ENCODE data around the gene ADI1.

Gene ADI1

DNA sequence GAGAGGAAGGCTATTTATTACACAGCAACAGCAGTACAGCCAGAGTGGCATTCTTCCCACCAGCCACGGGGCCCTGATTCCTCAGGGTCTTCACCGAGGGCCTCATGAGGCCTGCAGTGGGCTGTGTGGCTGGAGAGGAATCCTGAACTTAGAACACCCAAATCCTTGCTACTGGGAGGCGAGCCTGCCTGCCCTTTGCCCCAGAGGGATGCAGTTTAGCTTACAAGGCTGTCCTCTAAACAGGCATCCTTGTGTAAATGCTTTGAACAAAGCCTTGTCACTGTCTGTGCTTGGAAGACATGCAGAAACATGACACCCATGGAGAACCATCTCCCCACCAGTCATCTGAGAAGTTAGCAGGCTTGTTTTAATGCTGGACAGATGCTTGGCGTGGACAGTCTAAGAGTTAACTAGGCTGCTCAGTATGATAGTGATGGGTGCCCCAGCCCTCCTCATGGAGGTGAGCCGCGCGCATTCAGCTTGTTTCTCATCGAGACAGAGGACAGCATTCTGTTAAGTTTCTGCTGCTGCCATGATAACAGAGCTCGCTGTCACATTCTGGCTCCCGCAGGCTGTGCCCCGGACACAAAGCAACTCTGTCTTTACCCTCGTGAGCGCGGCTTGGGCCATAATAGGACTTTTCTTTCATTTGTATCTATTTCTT is 42.9 kb downstream of the ADI1 start:
- no peak overlapping the region for H3K4me3 ChIP-seq (ENCODE audit: low read length)
- peak; percentile 60 for DNase-seq (ENCODE audit: low read depth)
- peaks cover 43% of the 10 kb centered on the region for H3K36me3 ChIP-seq (ENCODE audit: control insufficient read depth, insufficient read depth, low read length, severe bottlenecking)
- no peaks in the 10 kb centered on the region for H3K27me3 ChIP-seq (replicated peaks; ENCODE audit: control insufficient read depth, insufficient read depth, low read length)
- peaks cover 19% of the 10 kb centered on the region for H3K4me1 ChIP-seq (ENCODE audit: control insufficient read depth, insufficient read depth, low read length)
- H3K9ac ChIP-seq (ENCODE audit: low read length): peak overlapping the region; percentile 8
- H3K9me3 ChIP-seq (ENCODE audit: control insufficient read depth, low read length): no peaks in the 10 kb centered on the region

DNA sequence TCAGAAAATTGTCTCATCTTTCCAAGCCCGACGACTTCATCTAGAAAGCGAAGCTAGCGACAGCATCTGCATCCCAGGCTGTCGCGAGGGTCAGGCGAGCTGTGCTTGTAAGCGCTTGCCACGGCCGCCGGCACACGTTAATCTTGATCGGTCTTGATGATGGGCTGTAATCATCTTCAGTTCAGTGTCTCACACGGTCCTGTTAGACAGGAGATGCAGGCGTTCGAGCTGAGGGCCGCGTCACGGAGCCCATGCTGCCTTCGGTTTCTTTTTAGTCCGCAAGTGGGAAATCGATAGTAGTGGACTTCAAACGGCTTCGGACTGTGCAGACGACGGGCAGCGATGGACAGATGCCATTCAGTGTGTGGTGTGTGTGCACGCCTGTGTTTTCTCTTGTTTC is 43.6 kb downstream of the ADI1 start:
- Histone ChIP-seq H3K9ac (ENCODE audit: low read length) (peak overlapping the region; percentile 8), H3K36me3 (ENCODE audit: control insufficient read depth, insufficient read depth, low read length, severe bottlenecking) (peaks cover 43% of the 10 kb centered on the region), H3K27me3 (replicated peaks; ENCODE audit: control insufficient read depth, insufficient read depth, low read length) (no peaks in the 10 kb centered on the region), H3K4me3 (ENCODE audit: low read length) (no peak overlapping the region), H3K4me1 (ENCODE audit: control insufficient read depth, insufficient read depth, low read length) (peaks cover 26% of the 10 kb centered on the region), H3K9me3 (ENCODE audit: control insufficient read depth, low read length) (no peaks in the 10 kb centered on the region)
- DNase-seq (ENCODE audit: low read depth): no peak

DNA sequence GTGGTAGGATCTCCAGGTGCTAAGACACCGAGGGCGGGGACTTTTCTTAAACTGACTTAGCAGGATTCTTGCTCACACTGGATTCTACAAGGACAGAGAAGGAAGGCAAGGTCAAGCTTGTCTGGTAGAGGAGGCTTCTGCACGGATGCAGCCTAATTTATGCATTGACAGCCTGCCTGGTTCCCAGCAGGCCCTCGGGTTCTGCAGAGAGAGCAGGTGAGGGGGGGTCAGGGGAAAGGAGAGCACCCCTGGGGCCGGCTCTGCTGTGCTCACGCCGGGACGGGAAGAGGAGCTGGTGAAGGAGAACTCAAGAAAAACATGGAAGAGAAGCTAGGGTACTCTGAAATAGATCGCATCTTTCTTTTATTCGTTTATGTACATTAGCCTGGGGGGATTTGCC is 46.4 kb downstream of the ADI1 start:
- no peak overlapping the region for H3K9ac ChIP-seq (ENCODE audit: low read length)
- DNase-seq (ENCODE audit: low read depth): no peak
- H3K4me1 ChIP-seq (ENCODE audit: control insufficient read depth, insufficient read depth, low read length): peaks cover 44% of the 10 kb centered on the region
- no peaks in the 10 kb centered on the region for H3K27me3 ChIP-seq (replicated peaks; ENCODE audit: control insufficient read depth, insufficient read depth, low read length)
- H3K9me3 ChIP-seq (ENCODE audit: control insufficient read depth, low read length): no peaks in the 10 kb centered on the region
- no peak overlapping the region for H3K4me3 ChIP-seq (ENCODE audit: low read length)
- H3K36me3 ChIP-seq (ENCODE audit: control insufficient read depth, insufficient read depth, low read length, severe bottlenecking): peaks cover 34% of the 10 kb centered on the region

DNA sequence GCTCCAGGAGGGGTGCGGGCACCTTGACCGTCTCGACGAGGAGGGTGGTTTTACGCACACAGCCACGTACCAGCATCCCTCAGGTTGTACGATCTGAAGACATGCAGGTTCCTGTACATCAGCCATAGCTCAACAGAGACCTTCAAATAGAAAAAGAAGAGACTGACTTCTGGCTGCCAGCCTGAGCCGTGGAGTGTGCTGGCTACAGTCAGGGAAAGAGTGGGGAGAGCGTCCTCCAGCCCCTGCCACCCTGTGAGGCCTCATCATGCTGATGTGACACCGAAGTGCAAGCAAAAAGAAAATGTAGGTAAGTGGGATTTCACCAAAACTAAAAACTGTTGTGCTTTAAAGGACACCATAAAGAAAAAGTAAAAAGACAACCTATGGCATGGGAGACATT is 47.0 kb downstream of the ADI1 start:
- Histone ChIP-seq H3K9ac (ENCODE audit: low read length) (no peak overlapping the region), H3K4me1 (ENCODE audit: control insufficient read depth, insufficient read depth, low read length) (peaks cover 44% of the 10 kb centered on the region), H3K9me3 (ENCODE audit: control insufficient read depth, low read length) (no peaks in the 10 kb centered on the region), H3K27me3 (replicated peaks; ENCODE audit: control insufficient read depth, insufficient read depth, low read length) (no peaks in the 10 kb centered on the region), H3K4me3 (ENCODE audit: low read length) (no peak overlapping the region), H3K36me3 (ENCODE audit: control insufficient read depth, insufficient read depth, low read length, severe bottlenecking) (peaks cover 35% of the 10 kb centered on the region)
- DNase-seq (ENCODE audit: low read depth): no peak

DNA sequence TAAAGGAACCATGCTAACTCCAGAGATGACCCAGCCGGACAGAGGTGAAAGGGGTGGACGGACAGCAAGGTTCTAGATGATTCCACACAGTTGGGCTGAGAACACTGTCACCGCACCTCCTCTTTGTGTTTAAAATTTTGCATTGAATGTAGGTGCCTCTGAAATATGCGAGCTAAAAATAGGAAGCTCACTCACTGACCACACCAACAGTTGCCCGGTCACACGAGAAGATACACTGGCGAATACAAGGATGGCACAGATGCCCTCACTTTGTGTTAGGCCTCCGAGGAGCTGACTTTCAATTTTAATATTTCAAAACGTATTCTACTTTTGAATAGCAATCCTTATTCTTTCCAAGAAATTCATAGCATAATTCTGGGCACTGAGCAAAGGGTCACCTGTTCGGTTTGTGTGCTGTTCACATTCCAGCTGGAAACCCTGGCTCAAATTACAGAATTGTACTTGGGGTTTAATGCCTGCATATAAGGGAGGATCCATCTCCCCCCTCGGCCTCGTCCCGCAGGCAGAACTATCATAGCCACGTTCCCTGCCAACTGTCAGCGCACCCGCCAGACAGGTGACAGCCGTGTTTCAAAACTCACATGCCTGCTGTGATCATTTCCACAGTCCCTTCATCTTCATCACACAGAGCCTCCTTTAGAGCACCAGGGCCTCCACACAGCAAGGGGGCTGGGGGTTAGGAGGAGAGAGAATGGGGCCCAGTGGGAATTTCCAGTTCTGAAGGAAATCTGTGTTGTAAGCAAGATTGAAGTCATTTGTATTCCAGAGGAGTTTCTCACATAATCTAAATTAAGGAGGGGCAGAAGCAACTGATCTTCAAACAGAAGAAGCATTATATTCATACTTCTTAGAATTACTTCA is 48.2 kb downstream of the ADI1 start:
- Histone ChIP-seq H3K9ac (ENCODE audit: low read length) (peak overlapping the region; percentile 52), H3K36me3 (ENCODE audit: control insufficient read depth, insufficient read depth, low read length, severe bottlenecking) (peaks cover 36% of the 10 kb centered on the region), H3K4me3 (ENCODE audit: low read length) (peak overlapping the region; percentile 35), H3K27me3 (replicated peaks; ENCODE audit: control insufficient read depth, insufficient read depth, low read length) (no peaks in the 10 kb centered on the region), H3K9me3 (ENCODE audit: control insufficient read depth, low read length) (no peaks in the 10 kb centered on the region), H3K4me1 (ENCODE audit: control insufficient read depth, insufficient read depth, low read length) (peaks cover 46% of the 10 kb centered on the region)
- DNase-seq (ENCODE audit: low read depth): no peak

- Histone ChIP-seq H3K9me3 (ENCODE audit: control insufficient read depth, low read length) (no peaks in the 10 kb centered on the region), H3K27me3 (replicated peaks; ENCODE audit: control insufficient read depth, insufficient read depth, low read length) (no peaks in the 10 kb centered on the region), H3K4me1 (ENCODE audit: control insufficient read depth, insufficient read depth, low read length) (peaks cover 51% of the 10 kb centered on the region), H3K36me3 (ENCODE audit: control insufficient read depth, insufficient read depth, low read length, severe bottlenecking) (peaks cover 36% of the 10 kb centered on the region), H3K4me3 (ENCODE audit: low read length) (peak overlapping the region; percentile 35), H3K9ac (ENCODE audit: low read length) (peak overlapping the region; percentile 52)
- DNase-seq (ENCODE audit: low read depth): peak; percentile 40
Measured at GRCh38 chr2:3470166-3470651, 49.1 kb downstream of the ADI1 start.

GRCh38 chr2:3469486-3469885 is 49.8 kb downstream of the ADI1 start:
- no peak for DNase-seq (ENCODE audit: low read depth)
- H3K4me1 ChIP-seq (ENCODE audit: control insufficient read depth, insufficient read depth, low read length): peaks cover 58% of the 10 kb centered on the region
- H3K4me3 ChIP-seq (ENCODE audit: low read length): no peak overlapping the region
- peaks cover 33% of the 10 kb centered on the region for H3K36me3 ChIP-seq (ENCODE audit: control insufficient read depth, insufficient read depth, low read length, severe bottlenecking)
- no peaks in the 10 kb centered on the region for H3K27me3 ChIP-seq (replicated peaks; ENCODE audit: control insufficient read depth, insufficient read depth, low read length)
- no peaks in the 10 kb centered on the region for H3K9me3 ChIP-seq (ENCODE audit: control insufficient read depth, low read length)
- H3K9ac ChIP-seq (ENCODE audit: low read length): peak overlapping the region; percentile 52

- Histone ChIP-seq H3K4me1 (ENCODE audit: control insufficient read depth, insufficient read depth, low read length) (peaks cover 58% of the 10 kb centered on the region), H3K36me3 (ENCODE audit: control insufficient read depth, insufficient read depth, low read length, severe bottlenecking) (peaks cover 27% of the 10 kb centered on the region), H3K4me3 (ENCODE audit: low read length) (no peak overlapping the region), H3K9ac (ENCODE audit: low read length) (no peak overlapping the region), H3K27me3 (replicated peaks; ENCODE audit: control insufficient read depth, insufficient read depth, low read length) (no peaks in the 10 kb centered on the region), H3K9me3 (ENCODE audit: control insufficient read depth, low read length) (no peaks in the 10 kb centered on the region)
- DNase-seq (ENCODE audit: low read depth): no peak
Measured at GRCh38 chr2:3468296-3468988, 50.9 kb downstream of the ADI1 start.

- Histone ChIP-seq H3K9me3 (ENCODE audit: control insufficient read depth, low read length) (no peaks in the 10 kb centered on the region), H3K27me3 (replicated peaks; ENCODE audit: control insufficient read depth, insufficient read depth, low read length) (no peaks in the 10 kb centered on the region), H3K9ac (ENCODE audit: low read length) (no peak overlapping the region), H3K4me3 (ENCODE audit: low read length) (no peak overlapping the region), H3K4me1 (ENCODE audit: control insufficient read depth, insufficient read depth, low read length) (peaks cover 58% of the 10 kb centered on the region), H3K36me3 (ENCODE audit: control insufficient read depth, insufficient read depth, low read length, severe bottlenecking) (peaks cover 24% of the 10 kb centered on the region)
- DNase-seq (ENCODE audit: low read depth): no peak
Measured at GRCh38 chr2:3467654-3468053, 51.7 kb downstream of the ADI1 start.

GRCh38 chr2:3466966-3467365 is 52.4 kb downstream of the ADI1 start:
- H3K9me3 ChIP-seq (ENCODE audit: control insufficient read depth, low read length): no peaks in the 10 kb centered on the region
- H3K36me3 ChIP-seq (ENCODE audit: control insufficient read depth, insufficient read depth, low read length, severe bottlenecking): peaks cover 19% of the 10 kb centered on the region
- H3K9ac ChIP-seq (ENCODE audit: low read length): peak overlapping the region; percentile 65

GRCh38 chr2:3466482-3466863 is 52.9 kb downstream of the ADI1 start:
- DNase-seq (ENCODE audit: low read depth): no peak
- H3K4me1 ChIP-seq (ENCODE audit: control insufficient read depth, insufficient read depth, low read length): peaks cover 58% of the 10 kb centered on the region
- no peaks in the 10 kb centered on the region for H3K9me3 ChIP-seq (ENCODE audit: control insufficient read depth, low read length)
- peaks cover 19% of the 10 kb centered on the region for H3K36me3 ChIP-seq (ENCODE audit: control insufficient read depth, insufficient read depth, low read length, severe bottlenecking)
- H3K9ac ChIP-seq (ENCODE audit: low read length): peak overlapping the region; percentile 65
- no peaks in the 10 kb centered on the region for H3K27me3 ChIP-seq (replicated peaks; ENCODE audit: control insufficient read depth, insufficient read depth, low read length)
- H3K4me3 ChIP-seq (ENCODE audit: low read length): peak overlapping the region; percentile 14

More at GRCh38 chr2:3466966-3467365, 52.4 kb downstream of the ADI1 start:
- no peak overlapping the region for H3K4me3 ChIP-seq (ENCODE audit: low read length)
- H3K4me1 ChIP-seq (ENCODE audit: control insufficient read depth, insufficient read depth, low read length): peaks cover 59% of the 10 kb centered on the region
- no peaks in the 10 kb centered on the region for H3K27me3 ChIP-seq (replicated peaks; ENCODE audit: control insufficient read depth, insufficient read depth, low read length)
- no peak for DNase-seq (ENCODE audit: low read depth)

All from adipocyte (in vitro differentiated cells).